IMR-90 (cell line): Measurements from ENCODE around the gene IVL. TPM values are rescaled to one million over a fixed set of nuclear protein-coding genes. Genes with fewer than 3 reads are reported as not detected.

Experiments used
- ATAC-seq: fragments of 200-7000 bp; cut with Tn5 transposase; 2 replicates; pipeline ENCODE4 v1.9.1; 2020; ENCODE audit warnings: low read depth, mild to moderate bottlenecking, moderate library complexity
- BruUV-seq: library from RNA; stranded (reverse); fragments of 400-500 nt; replicated peaks from 2 replicates; lab custom pipeline; 2021; lab: Mats Ljungman, UMichigan
- CTCF ChIA-PET: fragments of 300-600 bp; formaldehyde crosslinking; extraction: SDS; loops from one replicate; lab custom pipeline; 2021; ENCODE audit warnings: antibody characterized with exemption; lab: Yijun Ruan, JAX
- POLR2A ChIA-PET: fragments of 300-600 bp; sonication (Branson Sonifier 250); formaldehyde crosslinking; loops from one replicate; lab custom pipeline; 2022; ENCODE audit warnings: antibody characterized with exemption; ENCODE audit not compliant: unreplicated experiment; lab: Charles Lee
- DNase-seq: peaks from one replicate; pipeline ENCODE4 v3.0.0; 2013
- H2AFZ ChIP-seq: replicated peaks from 2 replicates; pipeline ENCODE3; 2013; ENCODE audit warnings: low read length, mild to moderate bottlenecking; ENCODE audit not compliant: poor library complexity
- H2AK5ac ChIP-seq: 2 replicates; pipeline ENCODE4 v1.6.1; 2013; ENCODE audit warnings: low read depth, low read length, inconsistent platforms
- H2AK9ac ChIP-seq: replicated peaks from 2 replicates; pipeline ENCODE3; 2013; ENCODE audit warnings: mild to moderate bottlenecking, low read depth, low read length, moderate library complexity; ENCODE audit not compliant: poor library complexity
- H2BK120ac ChIP-seq: 2 replicates; pipeline ENCODE4 v1.6.1; 2013; ENCODE audit warnings: low read depth, low read length, inconsistent platforms
- H2BK15ac ChIP-seq: 3 replicates; pipeline ENCODE4 v1.6.1; 2013; ENCODE audit warnings: low read depth, low read length, inconsistent platforms
- H2BK20ac ChIP-seq: 2 replicates; pipeline ENCODE4 v1.6.1; 2013; ENCODE audit warnings: low read depth, mild to moderate bottlenecking, inconsistent platforms, low read length, moderate library complexity
- H2BK5ac ChIP-seq: 2 replicates; pipeline ENCODE4 v1.6.1; 2013; ENCODE audit warnings: mild to moderate bottlenecking, low read depth, low read length, inconsistent platforms; ENCODE audit not compliant: poor library complexity, severe bottlenecking
- H3K14ac ChIP-seq: replicated peaks from 2 replicates; pipeline ENCODE4 v1.6.1; 2013; ENCODE audit warnings: low read depth, low read length, inconsistent platforms
- H3K18ac ChIP-seq: 2 replicates; pipeline ENCODE4 v1.6.1; 2013; ENCODE audit warnings: low read depth, low read length, control low read depth
- H3K23ac ChIP-seq: 2 replicates; pipeline ENCODE4 v1.6.1; 2013; ENCODE audit warnings: low read depth, low read length, inconsistent platforms
- H3K27ac ChIP-seq: 2 replicates; pipeline ENCODE4 v1.5.1; 2013; ENCODE audit warnings: mild to moderate bottlenecking, control low read depth, low read length; ENCODE audit not compliant: insufficient read depth
- H3K27me3 ChIP-seq: 2 replicates; pipeline ENCODE4 v1.6.1; 2013; ENCODE audit warnings: low read length; ENCODE audit not compliant: control insufficient read depth, insufficient read depth
- H3K36me3 ChIP-seq: 2 replicates; pipeline ENCODE4 v1.6.1; 2013; ENCODE audit warnings: low read length, mixed read lengths; ENCODE audit not compliant: control insufficient read depth, insufficient read depth
- H3K4ac ChIP-seq: 2 replicates; pipeline ENCODE4 v1.6.1; 2013; ENCODE audit warnings: low read depth, low read length, inconsistent platforms
- H3K4me1 ChIP-seq: 2 replicates; pipeline ENCODE4 v1.6.1; 2013; ENCODE audit warnings: low read length, mixed read lengths; ENCODE audit not compliant: control insufficient read depth, insufficient read depth
- H3K4me2 ChIP-seq: 2 replicates; pipeline ENCODE4 v1.6.1; 2013; ENCODE audit warnings: low read depth, mild to moderate bottlenecking, control low read depth, low read length, moderate library complexity
- H3K4me3 ChIP-seq: 2 replicates; pipeline ENCODE4 v1.5.1; 2013; ENCODE audit warnings: low read depth, mild to moderate bottlenecking, control low read depth, low read length, moderate library complexity; ENCODE audit not compliant: insufficient read depth
- H3K56ac ChIP-seq: 2 replicates; pipeline ENCODE4 v1.6.1; 2013; ENCODE audit warnings: low read length, inconsistent platforms; ENCODE audit not compliant: insufficient read depth; ENCODE audit errors: extremely low read depth
- H3K79me1 ChIP-seq, 2 experiments: 2 replicates each; pipeline ENCODE4 v1.6.1; 2013; ENCODE audit warnings: low read length in 2 of 2, inconsistent platforms in 1 of 2, low read depth in 1 of 2
- H3K9ac ChIP-seq: 2 replicates; pipeline ENCODE4 v1.6.1; 2013; ENCODE audit warnings: low read depth, low read length, control low read depth
- H3K9me1 ChIP-seq: 2 replicates; pipeline ENCODE4 v1.6.1; 2013; ENCODE audit warnings: low read length, inconsistent platforms; ENCODE audit not compliant: insufficient read depth
- H3K9me3 ChIP-seq: 2 replicates; pipeline ENCODE4 v1.6.1; 2013; ENCODE audit warnings: low read length; ENCODE audit not compliant: control insufficient read depth, insufficient read depth
- H4K20me1 ChIP-seq: 2 replicates; pipeline ENCODE4 v1.6.1; 2013; ENCODE audit warnings: low read length, inconsistent platforms; ENCODE audit not compliant: insufficient read depth
- H4K5ac ChIP-seq: 2 replicates; pipeline ENCODE4 v1.6.1; 2013; ENCODE audit warnings: mild to moderate bottlenecking, low read depth, low read length, control low read depth
- H4K8ac ChIP-seq, 2 experiments: 2 replicates each; pipeline ENCODE4 v1.6.1; 2013; ENCODE audit warnings: low read depth in 2 of 2, low read length in 2 of 2, control low read depth in 1 of 2, inconsistent platforms in 1 of 2
- H4K91ac ChIP-seq: 2 replicates; pipeline ENCODE4 v1.6.1; 2013; ENCODE audit warnings: low read depth, low read length, inconsistent platforms; ENCODE audit not compliant: insufficient read depth
- BHLHE40 ChIP-seq: fragments of 150-350 bp; IDR thresholded peaks from 2 replicates; pipeline ENCODE4 v1.6.1; 2016; ENCODE audit warnings: mild to moderate bottlenecking, low read depth, low read length
- FOS ChIP-seq: fragments of 150-350 bp; IDR thresholded peaks from 2 replicates; pipeline ENCODE4 v1.6.1; 2016; ENCODE audit warnings: low read depth, low read length
- MAFK ChIP-seq: IDR thresholded peaks from 2 replicates; pipeline ENCODE4 v1.6.1; 2012; ENCODE audit warnings: low read depth, low read length, improper control_type of control experiment
- NFE2L2 ChIP-seq: fragments of 150-350 bp; IDR thresholded peaks from 2 replicates; pipeline ENCODE4 v1.6.1; 2016; ENCODE audit warnings: low read depth, mild to moderate bottlenecking, low read length
- RCOR1 ChIP-seq: IDR thresholded peaks from 2 replicates; pipeline ENCODE4 v1.6.1; 2012; ENCODE audit warnings: mild to moderate bottlenecking, low read length, improper control_type of control experiment; ENCODE audit not compliant: insufficient replicate concordance
- RFX5 ChIP-seq: IDR thresholded peaks from 2 replicates; pipeline ENCODE4 v1.8.0; 2012; ENCODE audit warnings: low read depth, mild to moderate bottlenecking, low read length, moderate library complexity
- SMC3 ChIP-seq: fragments of 150-350 bp; IDR thresholded peaks from 2 replicates; pipeline ENCODE4 v1.6.1; 2016; ENCODE audit warnings: low read depth, mild to moderate bottlenecking, antibody characterized with exemption, low read length, moderate library complexity
- WGBS, 2 experiments: methylation state at CpG; one replicate each; pipeline versions ENCODE4 v1.1.5 to v1.1.7; 2013; ENCODE audit warnings: missing lambda C conversion rate in 2 of 2; ENCODE audit not compliant: insufficient read length in 1 of 2; ENCODE audit errors: extremely low coverage in 2 of 2; 5-methylcytosine and 5-hydroxymethylcytosine counted together
- dilution Hi-C: fragments of 300-500 bp; cut with HindIII; formaldehyde crosslinking; loops from one replicate; pipeline ENCODE4 v1.14.3; 2018; ENCODE audit warnings: low sequenced_read_pairs; ENCODE audit not compliant: unreplicated experiment
- in situ Hi-C: fragments of 300-500 bp; cut with MboI; formaldehyde crosslinking; loops from 3 replicates; pipeline ENCODE4 v1.14.3; 2019; ENCODE audit warnings: low sequenced_read_pairs, inconsistent platforms, mixed read lengths
- intact Hi-C: fragments of 100-400 bp; cut with micrococcal nuclease; formaldehyde crosslinking; loops from 2 replicates; pipeline ENCODE4 v1.10.0; 2022
- polyA plus RNA-seq, 3 experiments: library from polyadenylated mRNA; depleted of rRNA; stranded (reverse); fragments of >200 nt; gene quantifications; 2 replicates each; pipeline ENCODE4 v1.2.3, GENCODE V29; 2012; ENCODE audit warnings: low replicate concordance in 1 of 3
- total RNA-seq: library from RNA; depleted of rRNA; stranded (reverse); fragments of >200 nt; gene quantifications from 2 replicates; pipeline ENCODE4 v1.2.3, GENCODE V29; 2012
- TF ChIP-seq, protein P1 (sequence below): fragments of 150-350 bp; IDR thresholded peaks from 2 replicates; pipeline ENCODE4 v1.6.1; 2017; ENCODE audit warnings: mild to moderate bottlenecking, antibody characterized with exemption, low read length, low read depth
- TF ChIP-seq, protein P2 (sequence below): fragments of 150-350 bp; IDR thresholded peaks from 2 replicates; pipeline ENCODE4 v1.6.1; 2016; ENCODE audit warnings: low read depth, mild to moderate bottlenecking, low read length, moderate library complexity, borderline replicate concordance

The IVL gene
- total and polyA plus RNA-seq, 2 of the 4 experiments (the other 2 are of a cell fraction): not detected

DNA sequence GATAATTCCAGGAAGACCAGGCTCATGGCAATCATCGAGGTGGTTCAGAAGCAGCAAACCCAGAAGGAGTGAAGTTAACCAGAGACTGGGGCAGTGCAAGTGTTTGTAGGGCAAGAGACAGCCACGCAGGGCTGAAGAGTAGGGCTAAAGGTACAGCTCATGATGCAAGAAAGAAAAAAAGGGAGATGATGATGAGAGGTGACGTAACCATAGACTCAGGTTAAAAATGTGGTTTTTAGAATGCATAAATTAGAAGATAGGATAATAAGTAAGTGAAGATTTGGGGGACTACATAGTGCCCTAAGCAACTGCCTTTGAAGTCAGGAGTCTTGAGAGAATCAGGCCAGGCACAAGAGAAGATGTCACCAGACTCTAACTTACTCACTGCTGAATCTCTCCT lies 48.2 kb upstream of the IVL start:
- Histone ChIP-seq H3K4me1 (no peaks in the 10 kb centered on the region), H3K23ac (no peak overlapping the region), H2BK120ac (no peak overlapping the region), H3K36me3 (no peaks in the 10 kb centered on the region), H3K4ac (no peak overlapping the region), H3K27me3 (no peaks in the 10 kb centered on the region), H3K14ac (no peak overlapping the region), H4K8ac (no peak overlapping the region), H2BK20ac (no peak overlapping the region), H3K9me1 (no peaks in the 10 kb centered on the region), H3K4me2 (no peak overlapping the region), H2BK5ac (no peak overlapping the region), H3K27ac (no peak overlapping the region), H3K9ac (no peak overlapping the region), H4K91ac (no peak overlapping the region), H3K4me3 (no peak overlapping the region), H2AFZ (no peak overlapping the region), H2BK15ac (no peak overlapping the region), H3K9me3 (no peaks in the 10 kb centered on the region), H2AK9ac (no peak overlapping the region), H2AK5ac (no peak overlapping the region), H3K18ac (no peak overlapping the region), H4K5ac (no peak overlapping the region), H4K20me1 (no peaks in the 10 kb centered on the region), H3K56ac (no peak overlapping the region), H3K79me1 (no peaks in the 10 kb centered on the region)
- POLR2A ChIA-PET: no interaction called here
- ATAC-seq (no peak), DNase-seq (no peak)
- no peak for TF ChIP-seq SMC3
- no peak for TF ChIP-seq RCOR1
- no peak for TF ChIP-seq MAFK
- TF ChIP-seq BHLHE40: no peak
- TF ChIP-seq, protein P1, sequence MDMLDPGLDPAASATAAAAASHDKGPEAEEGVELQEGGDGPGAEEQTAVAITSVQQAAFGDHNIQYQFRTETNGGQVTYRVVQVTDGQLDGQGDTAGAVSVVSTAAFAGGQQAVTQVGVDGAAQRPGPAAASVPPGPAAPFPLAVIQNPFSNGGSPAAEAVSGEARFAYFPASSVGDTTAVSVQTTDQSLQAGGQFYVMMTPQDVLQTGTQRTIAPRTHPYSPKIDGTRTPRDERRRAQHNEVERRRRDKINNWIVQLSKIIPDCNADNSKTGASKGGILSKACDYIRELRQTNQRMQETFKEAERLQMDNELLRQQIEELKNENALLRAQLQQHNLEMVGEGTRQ: no peak
- TF ChIP-seq RFX5: no peak
- TF ChIP-seq, protein P2, sequence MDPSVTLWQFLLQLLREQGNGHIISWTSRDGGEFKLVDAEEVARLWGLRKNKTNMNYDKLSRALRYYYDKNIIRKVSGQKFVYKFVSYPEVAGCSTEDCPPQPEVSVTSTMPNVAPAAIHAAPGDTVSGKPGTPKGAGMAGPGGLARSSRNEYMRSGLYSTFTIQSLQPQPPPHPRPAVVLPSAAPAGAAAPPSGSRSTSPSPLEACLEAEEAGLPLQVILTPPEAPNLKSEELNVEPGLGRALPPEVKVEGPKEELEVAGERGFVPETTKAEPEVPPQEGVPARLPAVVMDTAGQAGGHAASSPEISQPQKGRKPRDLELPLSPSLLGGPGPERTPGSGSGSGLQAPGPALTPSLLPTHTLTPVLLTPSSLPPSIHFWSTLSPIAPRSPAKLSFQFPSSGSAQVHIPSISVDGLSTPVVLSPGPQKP: no peak
- no peak for TF ChIP-seq FOS
- no peak for TF ChIP-seq NFE2L2
- CTCF ChIA-PET: no interaction called here
- BruUV-seq: no TSS peak
- dilution Hi-C loops (no loop called here), intact Hi-C loops (no loop called here), in situ Hi-C loops (no loop called here)
- 17% methylated on average over 2 of the region's 3 CpGs; no CpG with 5 or more reads in 1 of the 2 experiments for WGBS, 2 experiments
